ENCODE measurements around the gene NOS3. TPM values are rescaled to one million over a fixed set of nuclear protein-coding genes. Genes with fewer than 3 reads are reported as not detected.

The NOS3 gene
- polyA plus RNA-seq, 1 donor from 2014 or later: not detected

- H3K79me2 ChIP-seq (replicated peaks; ENCODE audit: insufficient read depth, low read length): peaks cover 24% of the 10 kb centered on the region
- H3K27me3 ChIP-seq (ENCODE audit: insufficient read depth, low read depth, low read length): no peaks in the 10 kb centered on the region
- H3K4me2 ChIP-seq (ENCODE audit: low read length): peak overlapping the region; percentile 8
- TF ChIP-seq POLR2AphosphoS5 (IDR thresholded peaks at IDR 0.05): no peak
- TF ChIP-seq MXI1 (conservative IDR thresholded peaks at IDR 0.05; ENCODE audit: poor library complexity, severe bottlenecking): no peak
- TF ChIP-seq, protein P1, sequence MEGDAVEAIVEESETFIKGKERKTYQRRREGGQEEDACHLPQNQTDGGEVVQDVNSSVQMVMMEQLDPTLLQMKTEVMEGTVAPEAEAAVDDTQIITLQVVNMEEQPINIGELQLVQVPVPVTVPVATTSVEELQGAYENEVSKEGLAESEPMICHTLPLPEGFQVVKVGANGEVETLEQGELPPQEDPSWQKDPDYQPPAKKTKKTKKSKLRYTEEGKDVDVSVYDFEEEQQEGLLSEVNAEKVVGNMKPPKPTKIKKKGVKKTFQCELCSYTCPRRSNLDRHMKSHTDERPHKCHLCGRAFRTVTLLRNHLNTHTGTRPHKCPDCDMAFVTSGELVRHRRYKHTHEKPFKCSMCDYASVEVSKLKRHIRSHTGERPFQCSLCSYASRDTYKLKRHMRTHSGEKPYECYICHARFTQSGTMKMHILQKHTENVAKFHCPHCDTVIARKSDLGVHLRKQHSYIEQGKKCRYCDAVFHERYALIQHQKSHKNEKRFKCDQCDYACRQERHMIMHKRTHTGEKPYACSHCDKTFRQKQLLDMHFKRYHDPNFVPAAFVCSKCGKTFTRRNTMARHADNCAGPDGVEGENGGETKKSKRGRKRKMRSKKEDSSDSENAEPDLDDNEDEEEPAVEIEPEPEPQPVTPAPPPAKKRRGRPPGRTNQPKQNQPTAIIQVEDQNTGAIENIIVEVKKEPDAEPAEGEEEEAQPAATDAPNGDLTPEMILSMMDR (IDR thresholded peaks at IDR 0.05; ENCODE audit: poor library complexity, severe bottlenecking): no peak
- TF ChIP-seq EP300 (conservative IDR thresholded peaks at IDR 0.05; ENCODE audit: poor library complexity, severe bottlenecking): no peak
- no peak for TF ChIP-seq RAD21 (conservative IDR thresholded peaks at IDR 0.05)
- no peak for TF ChIP-seq EZH2 (IDR thresholded peaks at IDR 0.05; ENCODE audit: borderline replicate concordance, insufficient read depth, low read length, poor library complexity, severe bottlenecking)
- no peak for TF ChIP-seq REST (IDR thresholded peaks at IDR 0.05; ENCODE audit: borderline replicate concordance)
- no peak for TF ChIP-seq SMC3 (conservative IDR thresholded peaks at IDR 0.05; ENCODE audit: poor library complexity)
- no peak for TF ChIP-seq TAF1 (IDR thresholded peaks at IDR 0.05; ENCODE audit: low read depth)
- no peaks in the 10 kb centered on the region for H3K36me3 ChIP-seq (ENCODE audit: insufficient read depth, low read length)
- peak overlapping the region; percentile 95 for H3K9ac ChIP-seq (ENCODE audit: low read length)
- H3K4me3 ChIP-seq (ENCODE audit: low read length): peak overlapping the region; percentile 73
- no peak overlapping the region for H2AFZ ChIP-seq (ENCODE audit: low read depth, low read length)
- H3K27ac ChIP-seq (ENCODE audit: low read length): peak overlapping the region; percentile 99
- no peaks in the 10 kb centered on the region for H3K9me2 ChIP-seq (ENCODE audit: insufficient read depth, low read length)
- peaks cover 7% of the 10 kb centered on the region for H3F3A ChIP-seq (ENCODE audit: insufficient read depth, low read length, poor library complexity, severe bottlenecking)
- no peaks in the 10 kb centered on the region for H3K9me3 ChIP-seq (ENCODE audit: low read length)
- H4K20me1 ChIP-seq (ENCODE audit: insufficient read depth): no peaks in the 10 kb centered on the region
Observed at GRCh38 chr7:150979713-150980390, 11.0 kb upstream of the NOS3 start.

- Histone ChIP-seq H4K20me1 (ENCODE audit: insufficient read depth) (no peaks in the 10 kb centered on the region), H3K9me3 (ENCODE audit: low read length) (no peaks in the 10 kb centered on the region), H3K4me3 (ENCODE audit: low read length) (no peak overlapping the region), H3K27me3 (ENCODE audit: insufficient read depth, low read depth, low read length) (no peaks in the 10 kb centered on the region), H3K4me2 (ENCODE audit: low read length) (no peak overlapping the region), H2AFZ (ENCODE audit: low read depth, low read length) (no peak overlapping the region), H3F3A (ENCODE audit: insufficient read depth, low read length, poor library complexity, severe bottlenecking) (peaks cover 7% of the 10 kb centered on the region), H3K36me3 (ENCODE audit: insufficient read depth, low read length) (no peaks in the 10 kb centered on the region), H3K9me2 (ENCODE audit: insufficient read depth, low read length) (no peaks in the 10 kb centered on the region), H3K27ac (ENCODE audit: low read length) (peak overlapping the region; percentile 99), H3K9ac (ENCODE audit: low read length) (peak overlapping the region; percentile 95), H3K79me2 (replicated peaks; ENCODE audit: insufficient read depth, low read length) (peaks cover 18% of the 10 kb centered on the region)
- no peak for TF ChIP-seq SMC3 (conservative IDR thresholded peaks at IDR 0.05; ENCODE audit: poor library complexity)
- TF ChIP-seq, protein P1 (IDR thresholded peaks at IDR 0.05; ENCODE audit: poor library complexity, severe bottlenecking): no peak
- no peak for TF ChIP-seq TAF1 (IDR thresholded peaks at IDR 0.05; ENCODE audit: low read depth)
- no peak for TF ChIP-seq REST (IDR thresholded peaks at IDR 0.05; ENCODE audit: borderline replicate concordance)
Observed at GRCh38 chr7:150980663-150981062, 10.2 kb upstream of the NOS3 start.
